Esophagus squamous epithelium (tissue), 5 donors: ENCODE data around the gene DOC2A. TPM values are rescaled to one million over a fixed set of nuclear protein-coding genes. Genes with fewer than 3 reads are reported as not detected.
"Not testable (repeated sequence)": the region's sequence is repeated elsewhere in the genome, so short reads cannot be mapped to it uniquely, and the experiment has no call there.

ENCODE experiments used
- DNase-seq: peaks from one replicate; lab custom pipeline; 2025; lab: John Stamatoyannopoulos, UW
- H3K27ac ChIP-seq, 4 donors: fragments of 200-600 bp; sonication (generic); one replicate each; pipeline ENCODE4 v1.5.1; 2016 to 2019; ENCODE audit warnings: mild to moderate bottlenecking in 1 of 4
- H3K27me3 ChIP-seq, 4 donors: fragments of 200-600 bp; sonication (generic); 1 replicate in 3 of 4; 2 replicates in 1 of 4; pipeline versions ENCODE4 v1.5.1 to v1.6.0; 2017 to 2021; ENCODE audit warnings: antibody characterized with exemption in 1 of 4
- H3K36me3 ChIP-seq, 3 donors: fragments of 200-600 bp; sonication (generic); one replicate each; pipeline ENCODE4 v1.5.1; 2016 to 2019
- H3K4me1 ChIP-seq, 3 donors: fragments of 200-600 bp; sonication (generic); one replicate each; pipeline ENCODE4 v1.5.1; 2017 to 2019
- H3K4me3 ChIP-seq, 4 donors: fragments of 200-600 bp; sonication (generic); 1 replicate in 3 of 4; 2 replicates in 1 of 4; pipeline ENCODE4 v1.5.1; 2016 to 2019; ENCODE audit warnings: mild to moderate bottlenecking in 2 of 4, moderate library complexity in 1 of 4
- H3K9me3 ChIP-seq, 3 donors: fragments of 200-600 bp; sonication (generic); one replicate each; pipeline ENCODE4 v1.5.1; 2016 to 2019
- POLR2A ChIP-seq, 4 donors: fragments of 450-650 bp; IDR thresholded peaks; one replicate each; pipeline ENCODE4 v1.6.1; 2017; ENCODE audit warnings: antibody characterized with exemption in 4 of 4, mild to moderate bottlenecking in 4 of 4, moderate library complexity in 3 of 4
- WGBS, 2 donors: methylation state at CpG; one replicate each; pipeline ENCODE4 v1.1.5; 2018; 5-methylcytosine and 5-hydroxymethylcytosine counted together
- intact Hi-C: fragments of 100-400 bp; cut with DNase I; formaldehyde crosslinking; loops from one replicate; pipeline ENCODE4 v1.15.0; 2022
- total RNA-seq, 4 donors: library from RNA; depleted of rRNA; stranded (reverse); fragments of >200 nt; gene quantifications; one replicate each; pipeline ENCODE4 v1.1.0, GENCODE V29; 2016
- TF ChIP-seq, protein P1 (sequence below), 6 experiments: fragments of 450-650 bp in 4 of 6; fragments of 200-600 bp in 2 of 6; sonication (generic) in 2 of 6; IDR thresholded peaks; one replicate each; pipeline ENCODE4 v1.5.1; 2016 to 2019; ENCODE audit warnings: antibody characterized with exemption in 6 of 6, mild to moderate bottlenecking in 4 of 6, moderate library complexity in 4 of 6
- donor health status: DM: yes; HTN: yes; CAD: no.

The DOC2A gene
- total RNA-seq, 4 donors from 2014 or later, result 0.50 to 0.76 TPM; not detected in 2

DNA sequence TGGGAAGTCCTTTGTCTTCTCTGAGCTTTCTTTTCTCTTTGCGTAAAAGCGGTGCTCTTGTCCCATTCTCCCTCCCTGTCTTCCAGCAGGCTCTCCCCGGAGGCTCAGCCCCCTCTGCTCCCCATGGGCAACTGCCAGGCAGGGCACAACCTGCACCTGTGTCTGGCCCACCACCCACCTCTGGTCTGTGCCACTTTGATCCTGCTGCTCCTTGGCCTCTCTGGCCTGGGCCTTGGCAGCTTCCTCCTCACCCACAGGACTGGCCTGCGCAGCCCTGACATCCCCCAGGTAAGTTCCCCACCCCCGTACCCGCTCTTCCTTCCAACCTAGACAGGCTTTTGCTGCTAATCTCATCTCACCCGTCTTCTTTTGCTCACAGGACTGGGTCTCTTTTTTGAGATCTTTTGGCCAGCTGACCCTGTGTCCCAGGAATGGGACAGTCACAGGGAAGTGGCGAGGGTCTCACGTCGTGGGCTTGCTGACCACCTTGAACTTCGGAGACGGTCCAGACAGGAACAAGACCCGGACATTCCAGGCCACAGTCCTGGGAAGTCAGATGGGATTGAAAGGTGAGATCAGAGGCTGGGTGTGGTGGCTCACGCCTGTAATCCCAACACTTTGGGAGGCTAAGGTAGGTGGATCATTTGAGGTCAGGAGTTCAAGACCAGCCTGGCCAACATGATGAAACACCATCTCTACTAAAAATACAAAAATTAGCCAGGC lies 47.6 kb downstream of the DOC2A start:
- TF ChIP-seq POLR2A (IDR thresholded peaks at IDR 0.05), result no peak
- TF ChIP-seq, protein P1, sequence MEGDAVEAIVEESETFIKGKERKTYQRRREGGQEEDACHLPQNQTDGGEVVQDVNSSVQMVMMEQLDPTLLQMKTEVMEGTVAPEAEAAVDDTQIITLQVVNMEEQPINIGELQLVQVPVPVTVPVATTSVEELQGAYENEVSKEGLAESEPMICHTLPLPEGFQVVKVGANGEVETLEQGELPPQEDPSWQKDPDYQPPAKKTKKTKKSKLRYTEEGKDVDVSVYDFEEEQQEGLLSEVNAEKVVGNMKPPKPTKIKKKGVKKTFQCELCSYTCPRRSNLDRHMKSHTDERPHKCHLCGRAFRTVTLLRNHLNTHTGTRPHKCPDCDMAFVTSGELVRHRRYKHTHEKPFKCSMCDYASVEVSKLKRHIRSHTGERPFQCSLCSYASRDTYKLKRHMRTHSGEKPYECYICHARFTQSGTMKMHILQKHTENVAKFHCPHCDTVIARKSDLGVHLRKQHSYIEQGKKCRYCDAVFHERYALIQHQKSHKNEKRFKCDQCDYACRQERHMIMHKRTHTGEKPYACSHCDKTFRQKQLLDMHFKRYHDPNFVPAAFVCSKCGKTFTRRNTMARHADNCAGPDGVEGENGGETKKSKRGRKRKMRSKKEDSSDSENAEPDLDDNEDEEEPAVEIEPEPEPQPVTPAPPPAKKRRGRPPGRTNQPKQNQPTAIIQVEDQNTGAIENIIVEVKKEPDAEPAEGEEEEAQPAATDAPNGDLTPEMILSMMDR (IDR thresholded peaks at IDR 0.05), result no peak
- DNase-seq, result no peak
- H3K9me3 ChIP-seq, result no peaks in the 10 kb centered on the region
- 70 to 79% methylated on average over 7 to 9 of the region's 14 CpGs for WGBS, 2 donors
- H3K36me3 ChIP-seq, result peaks cover 2 to 44% (median 4%) of the 10 kb centered on the region in 3 donors
- intact Hi-C loops, result no loop called here
- H3K4me1 ChIP-seq, result peaks cover 0 to 32% (median 11%) of the 10 kb centered on the region in 3 donors
- H3K27ac ChIP-seq, result peak overlapping the region; percentile 94 to 97 (median 94)
- peak overlapping the region; percentile 70 to 85 (median 76) for H3K4me3 ChIP-seq
- no peaks in the 10 kb centered on the region for H3K27me3 ChIP-seq

DNA sequence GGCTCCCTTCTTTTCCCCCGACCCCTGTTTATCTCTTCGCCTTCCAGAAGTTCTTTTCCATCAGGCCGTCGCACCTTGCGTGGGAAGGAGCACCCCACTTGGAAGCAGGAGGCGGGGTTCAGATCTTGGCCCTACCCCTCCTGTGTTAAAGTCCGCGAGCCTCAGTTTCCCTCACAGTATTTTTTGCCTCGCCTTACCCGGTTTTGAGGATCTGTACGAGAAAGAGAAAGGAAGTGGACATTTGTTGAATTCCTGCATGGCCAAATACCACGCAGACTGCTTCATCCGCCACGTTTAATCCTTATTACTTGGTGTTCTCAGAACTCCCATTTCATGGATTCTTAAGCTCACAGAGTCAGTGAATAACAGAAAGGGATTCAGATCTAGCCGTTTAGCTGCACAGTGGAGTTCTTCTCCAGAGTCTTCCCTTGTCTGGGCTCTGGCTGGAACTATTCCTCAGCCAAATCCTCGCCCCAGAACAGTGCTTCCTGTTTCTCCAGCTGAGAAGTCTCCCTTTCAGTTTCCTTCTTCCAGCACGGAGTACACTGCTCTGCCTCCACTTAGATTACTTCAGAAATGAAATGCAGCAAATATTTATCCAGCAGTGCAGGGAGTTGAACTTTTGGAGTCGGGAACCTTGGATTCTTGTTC lies 48.4 kb downstream of the DOC2A start:
- Histone ChIP-seq H3K27ac (peak overlapping the region; percentile 94 to 97 (median 94)), H3K27me3 (no peaks in the 10 kb centered on the region), H3K4me1 (peaks cover 0 to 32% (median 11%) of the 10 kb centered on the region in 3 donors), H3K36me3 (peaks cover 0 to 37% (median 0%) of the 10 kb centered on the region in 3 donors), H3K4me3 (peak overlapping the region; percentile 70 to 85 (median 76)), H3K9me3 (no peaks in the 10 kb centered on the region)
- intact Hi-C loops, result no loop called here
- DNase-seq, result no peak
- 5 to 6% methylated on average over 18 of the region's 18 CpGs for WGBS, 2 donors
- TF ChIP-seq, protein P1 (IDR thresholded peaks at IDR 0.05), result no peak
- TF ChIP-seq POLR2A (IDR thresholded peaks at IDR 0.05), result no peak

DNA sequence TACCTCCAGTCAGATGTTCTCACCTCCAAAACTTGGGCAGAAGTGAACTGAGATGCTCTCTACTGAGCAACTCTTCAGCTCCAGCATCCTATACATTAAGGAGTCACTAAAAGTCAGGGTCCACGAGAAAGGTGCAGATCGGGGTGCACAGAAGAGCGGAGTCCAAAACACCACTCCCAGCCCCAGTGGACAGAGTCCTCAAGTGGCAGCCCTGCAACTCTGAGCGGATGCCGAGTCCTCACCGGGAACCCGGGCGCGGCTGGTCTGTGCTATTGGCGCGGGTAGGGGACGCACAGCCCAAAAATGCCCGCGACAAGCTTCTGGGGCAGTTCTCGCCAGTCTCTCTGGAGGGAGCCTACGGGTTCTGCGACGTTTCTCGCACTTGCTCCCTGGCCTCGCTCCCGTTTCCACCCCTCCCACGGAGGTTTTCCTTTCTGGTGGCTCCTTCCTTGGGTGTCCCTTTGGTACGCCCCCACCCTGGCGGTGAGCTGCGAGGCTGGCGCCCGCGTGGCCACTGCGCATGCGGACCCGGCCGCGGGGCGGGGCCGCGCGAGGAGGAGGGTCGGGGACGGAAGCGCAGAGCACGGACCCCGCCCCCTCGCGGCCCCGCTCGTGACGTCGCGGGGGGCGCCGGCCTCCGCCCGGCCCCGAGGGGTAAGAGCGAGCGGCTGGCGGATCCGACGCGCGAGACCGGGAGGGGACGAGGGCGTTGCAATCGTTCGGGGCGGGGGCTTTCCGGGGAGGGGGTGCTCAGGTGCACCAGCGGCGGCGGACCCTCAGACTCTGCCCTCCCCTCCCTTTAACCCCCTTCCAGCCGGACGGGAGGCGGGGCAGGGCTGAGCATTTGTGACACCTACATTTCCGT lies 49.1 kb downstream of the DOC2A start, which contains the start of gene TMEM219:
Gene TMEM219, plus strand, starts transcription at position 601 of the 865 bp plus-strand sequence. CDS start 1,065 bp downstream, outside the sequence.
- peaks cover 0 to 30% (median 0%) of the 10 kb centered on the region in 3 donors for H3K36me3 ChIP-seq
- H3K4me3 ChIP-seq, result peak within 1 kb of the TSS; percentile 70 to 85 (median 76)
- H3K4me1 ChIP-seq, result peaks cover 0 to 32% (median 11%) of the 10 kb centered on the region in 3 donors
- H3K9me3 ChIP-seq, result no peaks in the 10 kb centered on the region
- no peaks in the 10 kb centered on the region for H3K27me3 ChIP-seq
- WGBS, 2 donors, result 0 to 1% methylated on average over 10 to 25 of the region's 75 CpGs
- peak within 1 kb of the TSS; percentile 94 to 97 (median 94) for H3K27ac ChIP-seq
- TF ChIP-seq, protein P1 (IDR thresholded peaks at IDR 0.05), result peak; percentile 45 to 84 (median 73)
- peak in 3 of 4 donors; percentile 51 to 76 (median 53) for TF ChIP-seq POLR2A (IDR thresholded peaks at IDR 0.05)
- DNase-seq, result peak; percentile 22
- intact Hi-C loops, result no loop called here

DNA sequence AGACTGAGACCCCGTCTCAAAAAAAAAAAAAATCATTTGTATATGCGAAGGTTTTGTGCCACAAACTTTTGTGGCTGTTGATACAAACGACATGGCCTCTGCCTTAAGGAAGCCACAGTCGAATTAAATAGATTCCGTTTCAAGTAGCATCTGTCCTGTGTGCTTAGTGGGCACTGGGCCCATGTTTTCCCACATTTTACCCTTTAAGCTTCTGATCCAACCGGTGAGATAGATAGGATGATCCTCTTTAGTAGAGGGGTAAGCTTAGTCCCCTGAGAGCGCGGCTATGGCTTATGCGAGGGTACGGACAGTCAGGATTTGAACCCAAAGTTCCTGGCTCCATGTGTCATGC lies 49.7 kb downstream of the DOC2A start:
- no peak for DNase-seq
- Histone ChIP-seq H3K27ac (peak overlapping the region; percentile 94 to 97 (median 94)), H3K4me3 (peak overlapping the region in 3 of 4 donors; percentile 70 to 85 (median 83)), H3K36me3 (peaks cover 0 to 25% (median 0%) of the 10 kb centered on the region in 3 donors), H3K27me3 (no peaks in the 10 kb centered on the region), H3K4me1 (peaks cover 0 to 32% (median 11%) of the 10 kb centered on the region in 3 donors), H3K9me3 (no peaks in the 10 kb centered on the region)
- intact Hi-C loops, result no loop called here
- TF ChIP-seq POLR2A (IDR thresholded peaks at IDR 0.05), result no peak
- TF ChIP-seq, protein P1 (IDR thresholded peaks at IDR 0.05), result no peak
- WGBS, 2 donors, result 57 to 65% methylated on average over 8 of the region's 10 CpGs

DNA sequence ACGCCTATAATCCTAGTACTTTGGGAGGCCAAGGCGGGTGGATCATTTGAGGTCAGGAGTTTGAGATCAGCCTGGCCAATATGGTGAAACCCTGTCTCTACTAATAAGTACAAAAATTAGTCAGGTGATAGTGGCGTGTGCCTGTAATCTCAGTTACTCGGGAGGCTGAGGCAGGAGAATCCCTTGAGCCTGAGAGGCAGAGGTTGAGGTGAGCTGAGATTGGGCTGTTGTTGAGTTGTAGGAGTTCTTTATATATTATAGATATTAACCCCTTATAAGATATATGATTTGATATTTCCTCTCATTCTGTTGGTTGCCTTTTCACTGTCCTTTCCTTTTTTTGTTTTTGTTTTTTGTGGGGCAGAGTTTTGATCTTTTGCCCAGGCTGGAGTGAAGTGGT lies 51.0 kb downstream of the DOC2A start:
- H3K9me3 ChIP-seq, H3K27ac ChIP-seq, H3K27me3 ChIP-seq, H3K4me3 ChIP-seq, intact Hi-C loops, DNase-seq: not testable (repeated sequence)
- 87% methylated on average over 4 of the region's 4 CpGs for WGBS, 2 donors
- H3K36me3 ChIP-seq, result peaks cover 0 to 14% (median 0%) of the 10 kb centered on the region in 3 donors
- H3K4me1 ChIP-seq, result peaks cover 0 to 31% (median 11%) of the 10 kb centered on the region in 3 donors
